K562 (cell line): ENCODE results near the gene SPOCD1. TPM values are rescaled to one million over a fixed set of nuclear protein-coding genes. Genes with fewer than 3 reads are reported as not detected.

Experiments used
- ATAC-seq: fragments of 200-7000 bp; cut with Tn5 transposase; 3 replicates; pipeline ENCODE4 v1.9.1; 2020; ENCODE audit warnings: moderate library complexity
- BruUV-seq: library from RNA; stranded (reverse); fragments of 400-500 nt; replicated peaks from 2 replicates; lab custom pipeline; 2021; lab: Mats Ljungman, UMichigan
- CTCF ChIA-PET: fragments of 300-600 bp; formaldehyde crosslinking; extraction: SDS; loops from one replicate; lab custom pipeline; 2021; ENCODE audit warnings: low intra/inter-chr PET ratio; lab: Yijun Ruan, JAX
- POLR2A ChIA-PET: fragments of 300-600, 350-650 bp; sonication (Branson Sonifier 250); formaldehyde crosslinking; extraction: SDS; loops from one replicate; lab custom pipeline; 2021; ENCODE audit warnings: antibody characterized with exemption, inconsistent platforms; lab: Yijun Ruan, JAX
- DNase-seq, 4 experiments: peaks; one replicate each; pipeline versions ENCODE4 v3.0.0 to v3.0.0-alpha.2; 2011 to 2018; ENCODE audit warnings: low spot score in 3 of 4, mixed read lengths in 3 of 4; ENCODE audit errors: extremely low read depth in 1 of 4
- FAIRE-seq: peaks from 2 replicates; lab custom pipeline; 2011; peaks lifted over from hg19 to GRCh38; lab: Jason Lieb, UNC
- H2AFZ ChIP-seq: 2 replicates; pipeline ENCODE4 v1.6.0; 2011; ENCODE audit warnings: low read depth, low read length, control low read depth, inconsistent platforms
- H3K27ac ChIP-seq: fragments of 200-600 bp; 3 replicates; pipeline ENCODE4 v1.8.0; 2011; ENCODE audit warnings: low read depth, mild to moderate bottlenecking, control low read depth, inconsistent platforms, low read length, moderate library complexity, mixed read lengths; ENCODE audit errors: extremely low read depth
- H3K27me3 ChIP-seq, 2 experiments: fragments of 300-600 bp in 1 of 2; 2 replicates in 1 of 2; 3 replicates in 1 of 2; pipeline versions ENCODE4 v1.6.0 to v1.8.0; 2011; ENCODE audit warnings: inconsistent platforms in 2 of 2, low read length in 2 of 2, mild to moderate bottlenecking in 1 of 2, mixed read lengths in 1 of 2, moderate library complexity in 1 of 2; ENCODE audit not compliant: control insufficient read depth in 2 of 2, insufficient read depth in 2 of 2
- H3K36me3 ChIP-seq: fragments of 300-600 bp; 3 replicates; pipeline ENCODE4 v1.8.0; 2011; ENCODE audit warnings: mild to moderate bottlenecking, low read length, inconsistent platforms; ENCODE audit not compliant: control insufficient read depth, insufficient read depth
- H3K4me1 ChIP-seq, 2 experiments: fragments of 200-600 bp in 1 of 2; replicated peaks in 1 of 2; 2 replicates in 1 of 2; 3 replicates in 1 of 2; pipeline versions ENCODE4 v1.5.1 to v1.8.0; 2011; ENCODE audit warnings: inconsistent platforms in 2 of 2, low read length in 2 of 2, mild to moderate bottlenecking in 1 of 2, mixed read lengths in 1 of 2, moderate library complexity in 1 of 2; ENCODE audit not compliant: control insufficient read depth in 2 of 2, insufficient read depth in 2 of 2
- H3K4me2 ChIP-seq: 2 replicates; pipeline ENCODE4 v1.6.1; 2011; ENCODE audit warnings: low read length, control low read depth, inconsistent platforms, mixed read lengths; ENCODE audit not compliant: insufficient read depth
- H3K4me3 ChIP-seq: fragments of 200-600 bp; sonication (generic), shearing (Covaris generic); 2 replicates; pipeline ENCODE4 v1.5.1; 2016; ENCODE audit warnings: control low read depth, inconsistent platforms
- H3K79me2 ChIP-seq: fragments of 200-600 bp; 3 replicates; pipeline ENCODE4 v1.8.0; 2011; ENCODE audit warnings: low read length, inconsistent platforms; ENCODE audit not compliant: control insufficient read depth, insufficient read depth
- H3K9ac ChIP-seq, 2 experiments: 2 replicates each; pipeline versions ENCODE4 v1.6.0 to v1.6.1; 2011; ENCODE audit warnings: low read depth in 2 of 2, low read length in 2 of 2, control low read depth in 1 of 2, inconsistent platforms in 1 of 2, mild to moderate bottlenecking in 1 of 2, mixed read lengths in 1 of 2; ENCODE audit not compliant: insufficient read depth in 1 of 2
- H3K9me1 ChIP-seq: one replicate; pipeline ENCODE4 v1.6.0; 2011; ENCODE audit warnings: inconsistent platforms, mild to moderate bottlenecking, low read length, moderate library complexity; ENCODE audit not compliant: control insufficient read depth, insufficient read depth
- H3K9me3 ChIP-seq: replicated peaks from 2 replicates; pipeline ENCODE4 v1.5.1; 2011; ENCODE audit warnings: low read depth, low read length, inconsistent platforms; ENCODE audit not compliant: control insufficient read depth, insufficient read depth
- H4K20me1 ChIP-seq: replicated peaks from 2 replicates; pipeline ENCODE4 v1.6.1; 2011; ENCODE audit warnings: low read length, inconsistent platforms, mixed read lengths; ENCODE audit not compliant: control insufficient read depth, insufficient read depth
- ARID3A ChIP-seq: IDR thresholded peaks from 2 replicates; pipeline ENCODE4 v1.6.1; 2012; ENCODE audit warnings: low read depth, low read length, improper control_type of control experiment, borderline replicate concordance
- CBX5 ChIP-seq: IDR thresholded peaks from 2 replicates; pipeline ENCODE4 v1.6.1; 2014; ENCODE audit warnings: low read depth, borderline replicate concordance
- CREM ChIP-seq: IDR thresholded peaks from 2 replicates; pipeline ENCODE4 v1.6.1; 2014; ENCODE audit warnings: antibody characterized with exemption, low read depth
- FOXA3 ChIP-seq, 2 experiments: fragments of 450-650 bp in 1 of 2; sonication (generic) in 1 of 2; formaldehyde crosslinking; IDR thresholded peaks in 1 of 2; conservative IDR thresholded peaks in 1 of 2; 2 replicates each; pipeline versions ENCODE4 v1.4.0 to v1.8.0; 2020 to 2022; ENCODE audit warnings: mild to moderate bottlenecking in 2 of 2, missing genetic modification reagents in 1 of 2
- HIVEP1 ChIP-seq: fragments of 250-450 bp; sonication (Bioruptor Pico); IDR thresholded peaks from 2 replicates; pipeline ENCODE4 v1.4.0; 2020; ENCODE audit warnings: mild to moderate bottlenecking
- KLF10 ChIP-seq: fragments of 250-450 bp; sonication (Bioruptor Pico); IDR thresholded peaks from 2 replicates; pipeline ENCODE4 v1.6.1; 2021; ENCODE audit warnings: matching md5 sums
- MAX ChIP-seq: sonication (generic); formaldehyde crosslinking; IDR thresholded peaks from 2 replicates; pipeline ENCODE4 v1.9.0; 2022; ENCODE audit warnings: mild to moderate bottlenecking, missing genetic modification reagents
- MCM2 ChIP-seq: fragments of 450-650 bp; IDR thresholded peaks from 2 replicates; pipeline ENCODE4 v1.6.1; 2017; ENCODE audit warnings: low read depth, mild to moderate bottlenecking
- PHF20 ChIP-seq: fragments of 450-650 bp; IDR thresholded peaks from 2 replicates; pipeline ENCODE4 v1.6.1; 2018; ENCODE audit not compliant: partially characterized antibody
- RAD21 ChIP-seq, 2 experiments: fragments of 250-450 bp in 1 of 2; fragments of 450-650 bp in 1 of 2; sonication (Bioruptor Pico) in 1 of 2; formaldehyde crosslinking in 1 of 2; IDR thresholded peaks in 1 of 2; conservative IDR thresholded peaks in 1 of 2; 2 replicates each; pipeline versions ENCODE4 v1.4.0 to v1.8.0; 2020 to 2022; ENCODE audit warnings: mild to moderate bottlenecking in 2 of 2, moderate library complexity in 1 of 2
- SAP30 ChIP-seq: fragments of 200-600 bp; sonication (generic); IDR thresholded peaks from 2 replicates; pipeline ENCODE4 v1.6.1; 2012; ENCODE audit warnings: borderline replicate concordance, low read depth, mild to moderate bottlenecking, moderate library complexity, low read length, control low read depth, inconsistent platforms; ENCODE audit not compliant: insufficient read depth, poor library complexity, severe bottlenecking
- TAF15 ChIP-seq: fragments of 200-400 bp; formaldehyde crosslinking; IDR thresholded peaks from 2 replicates; pipeline ENCODE4 v1.6.1; 2017; ENCODE audit warnings: mild to moderate bottlenecking, low read depth, low read length, moderate library complexity
- THRB ChIP-seq: fragments of 450-650 bp; formaldehyde crosslinking; conservative IDR thresholded peaks from 2 replicates; pipeline ENCODE4 v1.4.0; 2022; ENCODE audit warnings: mild to moderate bottlenecking, missing genetic modification characterization
- ZFP30 ChIP-seq: fragments of 250-450 bp; sonication (Bioruptor Pico); IDR thresholded peaks from 2 replicates; pipeline ENCODE4 v1.8.0; 2022; ENCODE audit warnings: moderate library complexity, mild to moderate bottlenecking, inconsistent platforms, borderline replicate concordance
- ZNF589 ChIP-seq: fragments of 200-800 bp; sonication (Bioruptor generic); IDR thresholded peaks from 2 replicates; pipeline ENCODE4 v1.6.1; 2016; ENCODE audit warnings: low read depth, missing genetic modification characterization, missing compliant biosample characterization
- WGBS: fragments of 100-300 bp; shearing (Covaris generic); methylation state at CpG from one replicate; pipeline ENCODE4 v1.1.6; 2016; ENCODE audit warnings: low coverage, mixed read lengths; ENCODE audit not compliant: insufficient coverage; ENCODE audit errors: missing lambda C conversion rate; 5-methylcytosine and 5-hydroxymethylcytosine counted together
- in situ Hi-C: fragments of 300-500 bp; cut with MboI; formaldehyde crosslinking; loops from 4 replicates; pipeline ENCODE4 v1.15.0; 2018; ENCODE audit warnings: inconsistent platforms, mixed read lengths
- intact Hi-C: fragments of 100-400 bp; cut with micrococcal nuclease; formaldehyde crosslinking; loops from 2 replicates; pipeline ENCODE4 v1.14.2; 2022
- polyA plus RNA-seq, 8 experiments: library from polyadenylated mRNA; depleted of rRNA in 4 of 8; stranded (reverse) in 5 of 8; unstranded in 3 of 8; fragments of >200 nt; fragmentation: Nextera tagmentation in 2 of 8; fragmentation: Illumina TruSeq in 1 of 8; extraction: Ambion mirVana in 2 of 8; extraction: Trizol in 1 of 8; gene quantifications; 2 replicates each; pipeline versions ENCODE4 v1.2.1 to v1.2.3, GENCODE V29; 2011 to 2014; ENCODE audit warnings: inconsistent platforms in 1 of 8, missing spikeins in 1 of 8
- total RNA-seq, 7 experiments: library from RNA; depleted of rRNA in 6 of 7; stranded (reverse); fragments of >200 nt in 6 of 7; fragmentation: Illumina TruSeq in 2 of 7; extraction: Trizol in 2 of 7; gene quantifications; 2 replicates each; pipeline versions ENCODE4 v1.2.1 to v1.2.3, GENCODE V29; 2011 to 2021; ENCODE audit warnings: low replicate concordance in 1 of 7
- TF ChIP-seq, protein P1 (sequence below): sonication (generic); formaldehyde crosslinking; IDR thresholded peaks from 2 replicates; pipeline ENCODE4 v1.8.0; 2022; ENCODE audit warnings: mild to moderate bottlenecking, missing genetic modification reagents

SPOCD1 gene
- total and polyA plus RNA-seq, 9 of the 15 experiments (the other 6 are each of a cell fraction or from before 2014, with no cell fraction given): 0.03 to 0.71 (median 0.26) TPM; not detected in 1

DNA sequence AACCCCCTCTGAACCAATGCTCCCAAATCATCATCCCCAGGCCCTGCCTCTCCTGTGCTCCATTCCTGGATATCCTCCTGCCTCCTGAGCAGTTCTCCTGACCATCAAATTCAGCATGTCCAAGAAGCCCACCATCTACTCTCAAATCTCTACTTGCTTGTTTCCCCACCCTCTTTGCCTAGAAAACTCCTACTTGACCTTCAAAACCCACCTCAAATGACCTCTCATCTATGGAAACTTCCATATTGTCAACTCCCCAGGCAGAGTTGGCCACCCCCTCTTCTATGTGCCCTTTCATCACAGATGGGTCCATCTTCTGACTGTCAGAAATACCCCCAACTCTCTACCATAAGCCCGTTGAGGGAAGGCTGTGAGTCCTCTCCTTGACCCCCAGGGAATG lies 68.5 kb downstream of the SPOCD1 start (continued):
- no peak for TF ChIP-seq ARID3A
- no peak for TF ChIP-seq ZFP30 (CRISPR knock-in tag)
- no peak for TF ChIP-seq SAP30
- no peak for TF ChIP-seq KLF10 (CRISPR knock-in tag)
- TF ChIP-seq PHF20: no peak
- TF ChIP-seq MAX (CRISPR knock-in tag): no peak
- no peak for TF ChIP-seq HIVEP1

- intact Hi-C loops: loop anchor here (5.0 kb wide), 1 partner anchor 34 kb away; no protein-coding TSS in a partner anchor
- TF ChIP-seq RAD21 (CRISPR knock-in tag; conservative IDR thresholded peaks at IDR 0.05 in 1 of 2, IDR thresholded peaks at IDR 0.05 in 1 of 2): no peak
- no peak for TF ChIP-seq TAF15
- TF ChIP-seq THRB (CRISPR knock-in tag): no peak
- TF ChIP-seq ZNF589 (CRISPR knock-in tag): no peak
- TF ChIP-seq MCM2: no peak
- no peak for TF ChIP-seq CREM
- TF ChIP-seq FOXA3 (CRISPR knock-in tag; conservative IDR thresholded peaks at IDR 0.05 in 1 of 2, IDR thresholded peaks at IDR 0.05 in 1 of 2): no peak
- TF ChIP-seq, protein P1, sequence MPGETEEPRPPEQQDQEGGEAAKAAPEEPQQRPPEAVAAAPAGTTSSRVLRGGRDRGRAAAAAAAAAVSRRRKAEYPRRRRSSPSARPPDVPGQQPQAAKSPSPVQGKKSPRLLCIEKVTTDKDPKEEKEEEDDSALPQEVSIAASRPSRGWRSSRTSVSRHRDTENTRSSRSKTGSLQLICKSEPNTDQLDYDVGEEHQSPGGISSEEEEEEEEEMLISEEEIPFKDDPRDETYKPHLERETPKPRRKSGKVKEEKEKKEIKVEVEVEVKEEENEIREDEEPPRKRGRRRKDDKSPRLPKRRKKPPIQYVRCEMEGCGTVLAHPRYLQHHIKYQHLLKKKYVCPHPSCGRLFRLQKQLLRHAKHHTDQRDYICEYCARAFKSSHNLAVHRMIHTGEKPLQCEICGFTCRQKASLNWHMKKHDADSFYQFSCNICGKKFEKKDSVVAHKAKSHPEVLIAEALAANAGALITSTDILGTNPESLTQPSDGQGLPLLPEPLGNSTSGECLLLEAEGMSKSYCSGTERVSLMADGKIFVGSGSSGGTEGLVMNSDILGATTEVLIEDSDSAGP (CRISPR knock-in tag): no peak
- no peak for TF ChIP-seq CBX5
Measured at GRCh38 chr1:31746687-31747086, 69.1 kb downstream of the SPOCD1 start.

More at GRCh38 chr1:31746687-31747086, 69.1 kb downstream of the SPOCD1 start:
- H3K36me3 ChIP-seq: no peaks in the 10 kb centered on the region
- no peaks in the 10 kb centered on the region for H3K9me1 ChIP-seq
- in situ Hi-C loops: loop anchor here (5.0 kb wide), 1 partner anchor 79 kb away; no protein-coding TSS in a partner anchor
- H4K20me1 ChIP-seq: peaks cover 25% of the 10 kb centered on the region
- WGBS: 9% methylated on average over 7 of the region's 7 CpGs
- no peak overlapping the region for H3K4me2 ChIP-seq
- peaks cover 4 to 20% of the 10 kb centered on the region in 2 experiments for H3K27me3 ChIP-seq
- H3K9me3 ChIP-seq: no peaks in the 10 kb centered on the region
- DNase-seq (no peak), ATAC-seq (no peak), FAIRE-seq (no peak)
- no peak overlapping the region for H3K4me3 ChIP-seq
- no peaks in the 10 kb centered on the region for H3K79me2 ChIP-seq
- no peak overlapping the region for H2AFZ ChIP-seq
- H3K27ac ChIP-seq: no peak overlapping the region
- ChIA-PET POLR2A (interaction anchor here (1.3 to 1.6 kb wide), 3 partner anchors 13 to 83 kb away, joined by 3 to 5 read pairs (median 3); no protein-coding TSS in a partner anchor), CTCF (interaction anchor here (1.5 to 1.7 kb wide), 2 partner anchors 31 to 83 kb away, joined by 4 to 8 read pairs; no protein-coding TSS in a partner anchor)
- BruUV-seq: no TSS peak
- H3K9ac ChIP-seq: peak overlapping the region in 1 of 2 experiments; percentile 23; a peak in 2 of 4 replicates
- peaks cover 5 to 45% of the 10 kb centered on the region in 2 experiments; a peak in 4 of 5 replicates for H3K4me1 ChIP-seq
